Mesenchymal stem cell (in vitro differentiated cells and primary cell): ENCODE data around the gene NIFK.

Experiments
- DNase-seq: peaks from one replicate; pipeline ENCODE4 v3.0.0-alpha.2; 2013
- H2AFZ ChIP-seq: one replicate; pipeline ENCODE4 v1.6.1; 2013; ENCODE audit warnings: low read depth, mild to moderate bottlenecking, control low read depth, inconsistent platforms, low read length, moderate library complexity
- H2AK5ac ChIP-seq: 2 replicates; pipeline ENCODE4 v1.6.1; 2013; ENCODE audit warnings: low read length, moderate library complexity, mild to moderate bottlenecking, inconsistent platforms; ENCODE audit not compliant: severe bottlenecking
- H2BK120ac ChIP-seq: one replicate; pipeline ENCODE4 v1.6.1; 2013; ENCODE audit warnings: low read depth, mild to moderate bottlenecking, inconsistent platforms, low read length, moderate library complexity
- H2BK12ac ChIP-seq, 2 experiments: one replicate each; pipeline ENCODE4 v1.6.1; 2013; ENCODE audit warnings: inconsistent platforms in 2 of 2, low read length in 2 of 2, mild to moderate bottlenecking in 2 of 2, moderate library complexity in 2 of 2, control low read depth in 1 of 2
- H2BK15ac ChIP-seq: one replicate; pipeline ENCODE4 v1.6.1; 2013; ENCODE audit warnings: mild to moderate bottlenecking, low read depth, inconsistent platforms; ENCODE audit not compliant: poor library complexity, severe bottlenecking
- H2BK5ac ChIP-seq: 2 replicates; pipeline ENCODE4 v1.6.1; 2013; ENCODE audit warnings: low read depth, mild to moderate bottlenecking, low read length, control low read depth, inconsistent platforms; ENCODE audit not compliant: poor library complexity, severe bottlenecking
- H3K14ac ChIP-seq, 2 experiments: one replicate each; pipeline ENCODE4 v1.6.1; 2013; ENCODE audit warnings: inconsistent platforms in 2 of 2, low read length in 2 of 2, control low read depth in 1 of 2, mild to moderate bottlenecking in 1 of 2, moderate library complexity in 1 of 2
- H3K18ac ChIP-seq, 2 experiments: one replicate each; pipeline ENCODE4 v1.6.1; 2013; ENCODE audit warnings: inconsistent platforms in 2 of 2, low read length in 2 of 2, control low read depth in 1 of 2, low read depth in 1 of 2, mild to moderate bottlenecking in 1 of 2
- H3K23ac ChIP-seq, 2 experiments: one replicate each; pipeline ENCODE4 v1.6.1; 2013; ENCODE audit warnings: inconsistent platforms in 2 of 2, low read length in 2 of 2, mild to moderate bottlenecking in 2 of 2, moderate library complexity in 2 of 2, control low read depth in 1 of 2
- H3K27ac ChIP-seq: 2 replicates; pipeline ENCODE4 v1.5.1; 2013; ENCODE audit warnings: mild to moderate bottlenecking, moderate library complexity, low read length, control low read depth, inconsistent platforms; ENCODE audit not compliant: poor library complexity, severe bottlenecking
- H3K27me3 ChIP-seq, 2 experiments: 2 replicates each; pipeline versions ENCODE4 v1.6.1 to v1.7.0; 2013; ENCODE audit warnings: low read length in 2 of 2, mild to moderate bottlenecking in 2 of 2, moderate library complexity in 2 of 2, control low read depth in 1 of 2, inconsistent platforms in 1 of 2; ENCODE audit not compliant: control insufficient read depth in 1 of 2, insufficient read depth in 1 of 2
- H3K36me3 ChIP-seq, 2 experiments: 2 replicates each; pipeline versions ENCODE4 v1.6.1 to v1.7.0; 2013; ENCODE audit warnings: low read length in 2 of 2, control low read depth in 1 of 2, inconsistent platforms in 1 of 2, low read depth in 1 of 2, mild to moderate bottlenecking in 1 of 2; ENCODE audit not compliant: insufficient read depth in 2 of 2, control insufficient read depth in 1 of 2
- H3K4ac ChIP-seq, 2 experiments: one replicate each; pipeline ENCODE4 v1.6.1; 2013; ENCODE audit warnings: inconsistent platforms in 2 of 2, low read length in 2 of 2, mild to moderate bottlenecking in 2 of 2, moderate library complexity in 2 of 2, control low read depth in 1 of 2, low read depth in 1 of 2
- H3K4me1 ChIP-seq: 2 replicates; pipeline ENCODE4 v1.6.1; 2013; ENCODE audit warnings: low read depth, low read length, control low read depth; ENCODE audit not compliant: control insufficient read depth, insufficient read depth
- H3K4me2 ChIP-seq: 2 replicates; pipeline ENCODE4 v1.6.1; 2013; ENCODE audit warnings: low read length, mild to moderate bottlenecking, inconsistent platforms; ENCODE audit not compliant: poor library complexity, severe bottlenecking
- H3K4me3 ChIP-seq, 2 experiments: 2 replicates each; pipeline versions ENCODE4 v1.5.1 to v1.7.0; 2013; ENCODE audit warnings: low read length in 2 of 2, mild to moderate bottlenecking in 2 of 2, control low read depth in 1 of 2, low read depth in 1 of 2; ENCODE audit not compliant: insufficient read depth in 1 of 2
- H3K79me1 ChIP-seq: replicated peaks from 2 replicates; pipeline ENCODE4 v1.6.1; 2013; ENCODE audit warnings: mild to moderate bottlenecking, control low read depth, low read length, inconsistent platforms; ENCODE audit not compliant: poor library complexity, severe bottlenecking
- H3K9ac ChIP-seq: 2 replicates; pipeline ENCODE4 v1.7.0; 2013; ENCODE audit warnings: mild to moderate bottlenecking, low read length, moderate library complexity
- H3K9me3 ChIP-seq: 2 replicates; pipeline ENCODE4 v1.7.0; 2013; ENCODE audit warnings: mild to moderate bottlenecking, low read length; ENCODE audit not compliant: control insufficient read depth
- H4K8ac ChIP-seq: one replicate; pipeline ENCODE4 v1.6.1; 2013; ENCODE audit warnings: inconsistent platforms, mild to moderate bottlenecking, low read length, moderate library complexity
- H4K91ac ChIP-seq: one replicate; pipeline ENCODE4 v1.6.1; 2013; ENCODE audit warnings: mild to moderate bottlenecking, low read length, inconsistent platforms
- WGBS: methylation state at CpG from one replicate; pipeline ENCODE4 v1.1.7; 2013; ENCODE audit warnings: mixed read lengths; 5-methylcytosine and 5-hydroxymethylcytosine counted together

Gene NIFK

DNA sequence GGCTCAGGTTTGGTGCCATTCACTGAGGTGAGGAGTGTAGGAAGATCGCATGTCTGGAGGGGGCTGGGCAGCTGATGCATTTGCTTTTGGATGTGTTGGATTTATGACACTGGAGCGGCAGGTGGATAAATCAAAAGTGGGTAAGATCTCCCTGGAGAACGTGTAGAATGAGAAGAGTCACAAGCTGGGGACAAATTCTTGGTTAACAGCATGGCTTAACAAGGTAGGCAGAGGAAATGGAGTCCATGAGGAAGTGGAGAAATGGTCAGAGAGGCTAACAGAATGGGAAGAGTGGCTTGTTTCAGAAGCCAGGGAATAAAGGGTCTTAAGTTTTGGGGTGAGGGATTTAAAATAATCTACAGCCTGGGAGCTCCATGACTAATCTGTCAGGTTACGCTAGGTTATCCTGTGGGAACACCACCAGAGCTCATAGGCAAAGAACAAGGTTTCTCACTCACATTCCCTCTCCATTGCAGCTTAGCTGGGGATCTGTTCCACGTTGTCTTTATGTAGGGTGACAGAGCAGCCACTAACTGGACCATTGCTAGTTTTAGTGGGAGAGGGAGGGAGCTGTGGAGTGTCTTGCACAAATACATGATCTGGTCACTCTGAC is 31.6 kb upstream of the NIFK start:
- no peak overlapping the region for H3K18ac ChIP-seq
- no peak overlapping the region for H2AK5ac ChIP-seq
- H3K4me3 ChIP-seq = no peak overlapping the region
- no peak overlapping the region for H4K8ac ChIP-seq
- H3K23ac ChIP-seq = no peak overlapping the region
- peaks cover 15 to 60% of the 10 kb centered on the region in 2 experiments for H3K36me3 ChIP-seq
- no peak overlapping the region for H3K14ac ChIP-seq
- WGBS = 92% methylated on average over 4 of the region's 5 CpGs
- no peak overlapping the region for H2BK120ac ChIP-seq
- peaks cover 9% of the 10 kb centered on the region for H3K4me1 ChIP-seq
- no peak overlapping the region for H2BK5ac ChIP-seq
- H2BK15ac ChIP-seq = no peak overlapping the region
- no peaks in the 10 kb centered on the region for H3K9me3 ChIP-seq
- no peak overlapping the region for H3K4ac ChIP-seq
- no peak overlapping the region for H3K4me2 ChIP-seq
- H3K9ac ChIP-seq = no peak overlapping the region
- no peaks in the 10 kb centered on the region for H3K27me3 ChIP-seq
- H2BK12ac ChIP-seq = no peak overlapping the region
- H4K91ac ChIP-seq = no peak overlapping the region
- no peak overlapping the region for H2AFZ ChIP-seq
- no peak overlapping the region for H3K27ac ChIP-seq
- H3K79me1 ChIP-seq = peaks cover 4% of the 10 kb centered on the region
- no peak for DNase-seq

DNA sequence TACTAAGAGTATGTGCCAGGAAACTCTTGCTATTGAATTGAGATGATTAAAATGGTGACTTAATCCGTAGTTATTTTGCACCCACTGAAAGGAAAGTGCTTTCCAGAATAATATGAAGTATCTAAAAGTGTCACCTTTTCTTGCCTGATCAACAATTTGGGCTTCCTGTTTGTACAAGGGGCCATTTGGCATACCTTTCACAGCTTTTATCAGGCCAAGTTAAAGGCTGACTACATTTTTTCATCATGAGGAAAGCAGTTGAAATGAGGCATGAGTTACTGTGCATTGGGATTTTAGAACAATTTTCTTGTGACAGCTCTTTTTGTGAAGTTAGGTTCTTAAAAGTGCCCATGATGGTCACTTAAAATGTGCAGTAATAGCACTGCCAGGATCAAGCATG is 29.9 kb upstream of the NIFK start:
- no peak overlapping the region for H4K8ac ChIP-seq

DNA sequence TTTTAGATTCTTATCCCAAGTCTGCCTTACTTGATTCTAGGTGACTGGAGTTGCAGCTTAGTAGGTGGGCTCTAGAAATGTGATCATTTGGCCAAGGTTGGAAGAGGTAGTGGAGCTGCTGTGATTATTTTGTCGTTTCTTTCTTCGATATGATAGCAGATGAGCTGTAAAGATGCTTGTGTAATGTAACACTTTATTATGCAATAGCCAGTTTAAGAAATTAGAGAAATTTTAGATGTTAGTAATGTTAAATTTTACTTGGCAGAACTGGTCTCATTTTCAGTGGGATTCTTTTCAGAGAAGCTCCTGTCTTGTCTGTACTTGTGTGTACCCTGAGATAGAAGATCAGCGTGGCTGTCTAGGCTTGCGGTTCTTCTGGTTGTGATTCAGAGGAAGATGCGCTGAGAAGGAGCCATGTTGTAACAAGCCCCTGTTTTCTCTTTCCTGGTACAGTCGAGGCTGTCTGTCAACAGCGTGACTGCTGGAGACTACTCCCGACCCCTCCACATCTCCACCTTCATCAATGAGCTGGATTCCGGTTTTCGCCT is 28.1 kb upstream of the NIFK start:
- Histone ChIP-seq H3K4me2 (no peak overlapping the region), H3K4me1 (no peaks in the 10 kb centered on the region), H3K4ac (no peak overlapping the region), H3K18ac (no peak overlapping the region), H3K4me3 (no peak overlapping the region), H3K14ac (no peak overlapping the region), H4K8ac (no peak overlapping the region), H3K9ac (no peak overlapping the region), H2BK5ac (no peak overlapping the region), H3K27ac (no peak overlapping the region), H3K36me3 (peaks cover 21 to 86% of the 10 kb centered on the region in 2 experiments), H3K23ac (no peak overlapping the region), H3K79me1 (peaks cover 11% of the 10 kb centered on the region), H3K9me3 (no peaks in the 10 kb centered on the region), H2AK5ac (no peak overlapping the region), H2BK12ac (no peak overlapping the region), H2BK15ac (no peak overlapping the region), H2BK120ac (no peak overlapping the region), H4K91ac (no peak overlapping the region), H2AFZ (no peak overlapping the region), H3K27me3 (no peaks in the 10 kb centered on the region)
- 95% methylated on average over 10 of the region's 10 CpGs for WGBS
- DNase-seq = no peak

More for the DNA sequence above, 29.9 kb upstream of the NIFK start:
- H3K4me2 ChIP-seq = no peak overlapping the region
- no peak overlapping the region for H2AK5ac ChIP-seq
- no peak overlapping the region for H2BK120ac ChIP-seq
- H3K4ac ChIP-seq = no peak overlapping the region
- H3K4me1 ChIP-seq = peaks cover 2% of the 10 kb centered on the region
- H3K9ac ChIP-seq = no peak overlapping the region
- no peak overlapping the region for H2BK15ac ChIP-seq
- H3K9me3 ChIP-seq = no peaks in the 10 kb centered on the region
- DNase-seq = no peak
- H3K27ac ChIP-seq = no peak overlapping the region
- H3K27me3 ChIP-seq = no peaks in the 10 kb centered on the region
- H3K23ac ChIP-seq = no peak overlapping the region
- no peak overlapping the region for H3K4me3 ChIP-seq
- no peak overlapping the region for H3K14ac ChIP-seq
- no peak overlapping the region for H3K18ac ChIP-seq
- no peak overlapping the region for H4K91ac ChIP-seq
- H2BK12ac ChIP-seq = no peak overlapping the region
- no peak overlapping the region for H2BK5ac ChIP-seq
- H2AFZ ChIP-seq = no peak overlapping the region
- WGBS = 100% methylated on average over 1 of the region's 1 CpG
- H3K36me3 ChIP-seq = peaks cover 15 to 69% of the 10 kb centered on the region in 2 experiments
- H3K79me1 ChIP-seq = peaks cover 4% of the 10 kb centered on the region

DNA sequence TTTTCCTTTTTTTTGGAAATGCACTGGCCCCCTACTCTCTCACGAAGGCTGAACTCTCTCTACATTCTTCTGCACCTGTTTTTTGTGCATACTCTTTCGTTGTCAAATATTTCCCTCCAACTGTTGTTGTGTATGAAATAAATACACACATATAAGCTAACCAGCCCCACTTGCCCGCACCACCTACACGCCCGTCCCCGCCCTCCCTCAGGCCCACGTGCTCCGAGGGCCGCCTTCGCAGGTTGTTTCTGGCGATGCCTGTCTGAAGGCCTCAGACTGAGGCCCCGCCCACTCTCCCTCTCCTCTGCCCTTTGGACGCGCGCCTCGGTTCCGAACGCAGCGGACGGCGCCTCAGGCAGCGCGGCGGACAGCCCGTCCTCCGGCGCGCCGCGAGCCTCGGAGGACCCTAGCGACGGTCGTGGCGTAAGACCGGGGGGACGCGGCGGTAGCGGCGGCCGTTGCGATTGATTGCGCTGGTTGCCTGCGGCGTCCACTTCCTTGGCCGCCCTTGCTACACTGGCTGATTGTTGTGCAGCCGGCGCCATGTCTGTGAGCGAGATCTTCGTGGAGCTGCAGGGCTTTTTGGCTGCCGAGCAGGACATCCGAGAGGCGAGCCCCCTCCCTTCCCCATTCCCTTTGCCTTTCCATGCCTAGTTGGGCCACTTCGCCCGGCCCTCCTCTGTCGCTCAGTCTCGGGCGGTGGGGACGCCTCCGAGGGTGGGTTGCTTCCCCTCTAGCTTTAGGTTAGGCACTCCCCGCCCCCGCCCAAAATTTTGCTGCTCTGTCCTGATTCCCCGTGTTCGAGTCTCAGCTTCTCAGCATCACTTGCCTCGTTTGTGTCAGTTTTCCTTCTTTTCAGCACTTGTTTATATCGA is 18.8 kb upstream of the NIFK start, which contains the start of gene TSN:
TSS of gene TSN (plus strand) at position 415 of the 875 bp plus-strand sequence. CDS start at position 544, 129 bp downstream.
- H2BK120ac ChIP-seq = no peak within 1 kb of the TSS
- peak within 1 kb of the TSS; percentile 65 for H3K27ac ChIP-seq
- H4K91ac ChIP-seq = peak within 1 kb of the TSS; percentile 94
- WGBS = under 1% methylated on average over 66 of the region's 67 CpGs
- H3K18ac ChIP-seq = peak within 1 kb of the TSS; percentile 64 to 75
- H2BK5ac ChIP-seq = no peak within 1 kb of the TSS
- peak; percentile 97 for DNase-seq
- H3K79me1 ChIP-seq = peaks cover 14% of the 10 kb centered on the region
- no peak within 1 kb of the TSS for H2AK5ac ChIP-seq
- H3K4me3 ChIP-seq = peak within 1 kb of the TSS; percentile 91 to 98
- no peaks in the 10 kb centered on the region for H3K9me3 ChIP-seq
- peak within 1 kb of the TSS; percentile 99 for H4K8ac ChIP-seq
- H2BK12ac ChIP-seq = no peak within 1 kb of the TSS
- no peak within 1 kb of the TSS for H3K23ac ChIP-seq
- H3K4ac ChIP-seq = peak within 1 kb of the TSS; percentile 44 to 88
- H3K4me1 ChIP-seq = peaks cover 3% of the 10 kb centered on the region
- peak within 1 kb of the TSS; percentile 54 for H2BK15ac ChIP-seq
- peaks cover 6 to 25% of the 10 kb centered on the region in 2 experiments for H3K36me3 ChIP-seq
- H3K14ac ChIP-seq = no peak within 1 kb of the TSS
- peak within 1 kb of the TSS; percentile 86 for H3K4me2 ChIP-seq
- peak within 1 kb of the TSS; percentile 96 for H3K9ac ChIP-seq
- no peaks in the 10 kb centered on the region for H3K27me3 ChIP-seq
- peak within 1 kb of the TSS; percentile 85 for H2AFZ ChIP-seq
